ENCODE data around the gene CLK2. TPM values are rescaled to one million over a fixed set of nuclear protein-coding genes. Genes with fewer than 3 reads are reported as not detected.

CLK2 gene
- total and polyA plus RNA-seq, 9 of the 15 experiments (the other 6 are each of a cell fraction or from before 2014, with no cell fraction given): 13.5 to 81.4 (median 39.6) TPM

GRCh38 chr1:155226188-155226909 is 47.0 kb downstream of the CLK2 start (continued):
- TF ChIP-seq, protein P1, sequence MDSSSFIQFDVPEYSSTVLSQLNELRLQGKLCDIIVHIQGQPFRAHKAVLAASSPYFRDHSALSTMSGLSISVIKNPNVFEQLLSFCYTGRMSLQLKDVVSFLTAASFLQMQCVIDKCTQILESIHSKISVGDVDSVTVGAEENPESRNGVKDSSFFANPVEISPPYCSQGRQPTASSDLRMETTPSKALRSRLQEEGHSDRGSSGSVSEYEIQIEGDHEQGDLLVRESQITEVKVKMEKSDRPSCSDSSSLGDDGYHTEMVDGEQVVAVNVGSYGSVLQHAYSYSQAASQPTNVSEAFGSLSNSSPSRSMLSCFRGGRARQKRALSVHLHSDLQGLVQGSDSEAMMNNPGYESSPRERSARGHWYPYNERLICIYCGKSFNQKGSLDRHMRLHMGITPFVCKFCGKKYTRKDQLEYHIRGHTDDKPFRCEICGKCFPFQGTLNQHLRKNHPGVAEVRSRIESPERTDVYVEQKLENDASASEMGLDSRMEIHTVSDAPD (CRISPR knock-in tag; IDR thresholded peaks at IDR 0.05): no peak
- TF ChIP-seq CREB1 (IDR thresholded peaks at IDR 0.05) (no peak), CREB1 (CRISPR knock-in tag; IDR thresholded peaks at IDR 0.05) (no peak; the same call in 1 of the 2 replicates), HDAC1 (IDR thresholded peaks at IDR 0.05) (peak in 1 of 2 experiments; percentile 3; a peak in 2 of 4 replicates), NFXL1 (CRISPR knock-in tag; IDR thresholded peaks at IDR 0.05) (no peak), SMAD3 (CRISPR knock-in tag; conservative IDR thresholded peaks at IDR 0.05) (no peak), BMI1 (IDR thresholded peaks at IDR 0.05; ENCODE audit: low read length) (no peak), CREB3 (tag; conservative IDR thresholded peaks at IDR 0.05; ENCODE audit: low read depth) (no peak), THAP7 (CRISPR knock-in tag; IDR thresholded peaks at IDR 0.05) (no peak), GTF2F1 (IDR thresholded peaks at IDR 0.05; ENCODE audit: low read depth, low read length) (no peak), POLR2G (IDR thresholded peaks at IDR 0.05; ENCODE audit: low read depth, low read length) (no peak), PYGO2 (tag; IDR thresholded peaks at IDR 0.05) (no peak), ZNF12 (CRISPR knock-in tag; IDR thresholded peaks at IDR 0.05) (no peak), NRF1 (conservative IDR thresholded peaks at IDR 0.05 in 1 of 2, IDR thresholded peaks at IDR 0.05 in 1 of 2) (no peak), SIN3B (IDR thresholded peaks at IDR 0.05; ENCODE audit: low read depth) (no peak), HNRNPLL (IDR thresholded peaks at IDR 0.05; ENCODE audit: low read depth, low read length, poor library complexity, severe bottlenecking) (no peak), ZBTB43 (CRISPR knock-in tag; IDR thresholded peaks at IDR 0.05) (no peak), RCOR1 (IDR thresholded peaks at IDR 0.05; ENCODE audit: borderline replicate concordance in 1 of 2, low read depth in 2 of 2, low read length in 2 of 2) (peak; percentile 12 to 49; a peak in 2 of 4 replicates)
- TF ChIP-seq, protein P2, sequence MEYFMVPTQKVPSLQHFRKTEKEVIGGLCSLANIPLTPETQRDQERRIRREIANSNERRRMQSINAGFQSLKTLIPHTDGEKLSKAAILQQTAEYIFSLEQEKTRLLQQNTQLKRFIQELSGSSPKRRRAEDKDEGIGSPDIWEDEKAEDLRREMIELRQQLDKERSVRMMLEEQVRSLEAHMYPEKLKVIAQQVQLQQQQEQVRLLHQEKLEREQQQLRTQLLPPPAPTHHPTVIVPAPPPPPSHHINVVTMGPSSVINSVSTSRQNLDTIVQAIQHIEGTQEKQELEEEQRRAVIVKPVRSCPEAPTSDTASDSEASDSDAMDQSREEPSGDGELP (CRISPR knock-in tag; IDR thresholded peaks at IDR 0.05; ENCODE audit: borderline replicate concordance): no peak
- TF ChIP-seq, protein P3, sequence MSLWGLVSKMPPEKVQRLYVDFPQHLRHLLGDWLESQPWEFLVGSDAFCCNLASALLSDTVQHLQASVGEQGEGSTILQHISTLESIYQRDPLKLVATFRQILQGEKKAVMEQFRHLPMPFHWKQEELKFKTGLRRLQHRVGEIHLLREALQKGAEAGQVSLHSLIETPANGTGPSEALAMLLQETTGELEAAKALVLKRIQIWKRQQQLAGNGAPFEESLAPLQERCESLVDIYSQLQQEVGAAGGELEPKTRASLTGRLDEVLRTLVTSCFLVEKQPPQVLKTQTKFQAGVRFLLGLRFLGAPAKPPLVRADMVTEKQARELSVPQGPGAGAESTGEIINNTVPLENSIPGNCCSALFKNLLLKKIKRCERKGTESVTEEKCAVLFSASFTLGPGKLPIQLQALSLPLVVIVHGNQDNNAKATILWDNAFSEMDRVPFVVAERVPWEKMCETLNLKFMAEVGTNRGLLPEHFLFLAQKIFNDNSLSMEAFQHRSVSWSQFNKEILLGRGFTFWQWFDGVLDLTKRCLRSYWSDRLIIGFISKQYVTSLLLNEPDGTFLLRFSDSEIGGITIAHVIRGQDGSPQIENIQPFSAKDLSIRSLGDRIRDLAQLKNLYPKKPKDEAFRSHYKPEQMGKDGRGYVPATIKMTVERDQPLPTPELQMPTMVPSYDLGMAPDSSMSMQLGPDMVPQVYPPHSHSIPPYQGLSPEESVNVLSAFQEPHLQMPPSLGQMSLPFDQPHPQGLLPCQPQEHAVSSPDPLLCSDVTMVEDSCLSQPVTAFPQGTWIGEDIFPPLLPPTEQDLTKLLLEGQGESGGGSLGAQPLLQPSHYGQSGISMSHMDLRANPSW (CRISPR knock-in tag; IDR thresholded peaks at IDR 0.05): no peak
